HL-60/S4 (cell line): Measurements from ENCODE around the gene RDH11.
"Not testable (repeated sequence)": the region's sequence is repeated elsewhere in the genome, so short reads cannot be mapped to it uniquely, and the experiment has no call there.

Source experiments
- in situ Hi-C: fragments of 300-500 bp; cut with MboI; formaldehyde crosslinking; loops from 2 replicates; pipeline ENCODE4 v1.14.3; 2022; ENCODE audit warnings: low sequenced_read_pairs

RDH11 gene

DNA sequence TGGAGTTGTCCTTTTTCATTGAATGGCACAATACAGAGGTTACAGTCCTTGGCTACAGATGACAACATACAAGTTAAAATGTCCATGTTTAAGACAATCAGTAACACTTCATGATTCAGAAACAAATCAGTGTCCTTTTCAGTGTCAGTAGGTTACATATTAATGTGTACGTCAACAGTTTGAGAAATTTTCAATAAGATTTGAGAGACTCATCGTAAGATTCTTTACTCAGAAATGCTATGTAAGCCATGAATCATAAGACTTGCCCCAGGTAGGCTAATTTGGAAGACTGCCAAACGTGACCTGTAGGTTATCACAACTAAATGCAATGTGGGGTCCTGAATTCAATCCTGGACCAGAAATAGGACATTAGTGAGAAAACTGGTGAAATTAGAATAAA is 9.6 kb upstream of the RDH11 start:
- in situ Hi-C loops, result no loop called here

DNA sequence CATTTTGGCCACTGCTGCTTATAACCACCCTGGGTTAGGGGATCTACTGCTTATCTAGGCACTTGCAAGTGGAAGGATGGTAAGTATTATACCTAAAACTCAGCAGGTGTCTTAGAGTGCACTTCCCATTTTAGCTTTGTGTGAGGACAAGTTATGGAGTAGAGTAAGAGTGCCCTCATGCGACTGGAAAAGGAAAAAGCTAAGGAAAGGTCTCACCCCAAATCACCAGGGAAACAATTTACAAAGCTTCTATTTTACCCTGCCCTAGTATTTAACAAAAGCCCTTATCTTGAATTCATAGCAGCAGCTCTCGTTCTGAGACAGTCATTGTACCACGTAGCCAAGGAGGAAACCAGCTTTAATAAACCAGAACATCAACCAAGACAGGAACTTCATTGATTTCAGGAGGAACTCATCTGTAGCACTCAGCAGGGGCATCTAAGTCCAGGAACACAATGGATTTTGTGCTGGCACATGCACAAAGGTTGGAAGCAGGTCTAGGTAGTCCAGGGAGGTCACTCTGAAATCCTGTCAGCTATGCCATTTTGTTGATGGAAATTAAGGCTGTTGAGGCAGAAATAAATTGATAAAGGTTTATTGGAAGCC is 9.0 kb upstream of the RDH11 start:
- in situ Hi-C loops, result no loop called here

DNA sequence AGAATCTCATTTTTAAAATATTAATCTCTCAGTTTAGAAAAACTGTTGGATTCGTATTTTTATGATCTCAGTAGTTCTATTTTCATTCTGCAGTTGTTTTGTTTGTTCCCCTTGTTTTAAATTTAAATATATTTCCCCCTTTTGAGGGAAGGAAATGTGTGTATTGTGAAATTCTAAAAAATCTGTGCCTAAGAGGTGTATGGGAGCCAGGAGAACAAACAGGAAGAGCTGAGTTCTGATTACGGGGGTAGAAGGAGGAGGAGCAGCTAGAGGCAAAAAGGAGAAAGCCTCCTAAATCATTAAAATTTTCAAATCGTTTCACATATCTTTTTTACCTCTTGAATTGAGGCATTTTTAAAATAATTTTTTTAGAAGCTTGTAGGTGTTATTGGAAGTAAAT is 8.4 kb upstream of the RDH11 start:
- in situ Hi-C loops, result no loop called here

DNA sequence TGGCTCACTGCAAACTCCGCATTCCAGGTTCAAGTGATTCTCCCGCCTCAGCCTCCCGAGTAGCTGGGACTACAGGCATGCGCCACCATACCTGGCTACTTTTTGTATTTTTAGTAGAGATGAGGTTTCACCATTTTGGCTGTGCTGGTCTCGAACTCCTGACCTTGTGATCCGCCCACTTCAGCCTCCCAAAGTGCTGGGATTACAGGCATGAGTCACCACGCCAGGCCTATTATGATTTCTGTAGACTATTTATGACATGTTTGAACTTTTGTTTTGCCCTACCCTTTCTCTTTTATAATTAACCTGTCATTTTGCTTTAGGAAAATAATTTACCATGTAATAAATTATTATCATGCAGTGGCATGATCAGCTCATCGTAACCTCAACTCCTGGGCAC is 5.9 kb upstream of the RDH11 start, which contains the start of gene RDH12:
TSS of gene RDH12 (plus strand) at position 395 of the 400 bp plus-strand sequence. CDS start 20,757 bp downstream, outside the sequence.
- in situ Hi-C loops, result not testable (repeated sequence)

DNA sequence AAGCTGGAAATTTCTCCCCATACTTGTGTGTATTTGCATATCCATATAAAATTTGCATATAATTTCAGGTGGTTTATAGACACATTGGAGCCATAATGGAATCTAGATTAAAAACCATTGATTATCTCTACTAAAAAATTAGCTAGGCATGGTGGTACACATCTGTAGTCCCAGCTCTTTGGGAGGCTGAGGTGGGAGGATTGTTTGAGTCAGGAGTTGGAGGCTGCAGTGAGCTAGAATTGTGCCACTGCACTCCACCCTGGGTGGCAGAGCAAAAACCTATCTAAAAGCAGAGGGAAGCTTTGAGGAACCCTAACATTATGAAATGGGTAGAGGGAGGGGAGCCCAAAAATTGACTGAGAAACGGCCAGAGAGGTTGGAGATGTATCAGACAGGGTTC is 2.6 kb upstream of the RDH11 start:
- in situ Hi-C loops, result no loop called here

DNA sequence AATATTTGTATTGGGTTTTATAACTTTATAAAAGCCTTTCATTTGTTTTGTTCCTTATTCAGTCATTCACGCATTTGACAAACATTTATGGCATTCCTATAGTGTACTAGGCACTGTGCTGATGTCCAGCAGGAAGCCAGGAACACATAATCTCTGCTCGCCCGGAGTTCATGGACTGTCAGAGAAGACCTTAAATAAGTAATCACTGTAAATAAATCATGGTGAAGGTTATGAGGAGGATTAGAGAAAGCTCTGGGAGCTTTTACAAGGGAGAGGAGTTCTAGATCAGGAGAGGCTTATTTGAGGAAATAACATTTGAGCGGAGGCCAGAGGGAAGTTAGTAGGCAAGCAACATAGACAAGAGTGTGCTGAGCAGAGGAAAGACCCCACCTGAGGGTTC is 1.4 kb upstream of the RDH11 start:
- in situ Hi-C loops, result no loop called here

DNA sequence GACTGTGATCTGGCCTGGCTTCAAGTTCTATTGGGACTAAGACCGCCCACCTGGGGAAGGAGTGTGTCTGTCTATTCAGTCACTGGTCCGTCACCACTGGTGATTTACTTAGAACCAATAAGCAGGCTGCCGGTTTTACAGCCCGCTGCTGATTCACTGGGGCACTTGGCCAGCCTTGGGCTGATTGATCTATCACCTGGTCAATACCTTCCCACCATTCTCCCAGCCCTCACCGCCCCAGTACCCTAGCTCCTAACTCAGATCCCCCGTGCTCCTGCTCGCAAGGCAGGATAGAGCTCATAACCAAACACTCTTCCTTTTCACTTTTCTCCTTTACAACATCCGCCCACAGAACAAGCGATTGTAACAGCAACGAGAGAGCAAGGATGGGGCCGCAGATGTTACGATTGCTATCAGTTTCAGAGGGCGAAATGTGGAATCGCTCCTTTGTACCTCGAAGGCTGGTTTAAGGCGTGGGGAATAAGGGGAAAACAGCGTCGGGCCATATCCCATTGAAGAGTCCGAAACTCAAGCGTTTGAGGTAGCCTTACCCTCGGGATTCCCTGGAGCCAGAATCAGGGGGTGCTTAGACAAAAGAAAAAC is 672 bp downstream of the RDH11 start:
- in situ Hi-C loops, result no loop called here

DNA sequence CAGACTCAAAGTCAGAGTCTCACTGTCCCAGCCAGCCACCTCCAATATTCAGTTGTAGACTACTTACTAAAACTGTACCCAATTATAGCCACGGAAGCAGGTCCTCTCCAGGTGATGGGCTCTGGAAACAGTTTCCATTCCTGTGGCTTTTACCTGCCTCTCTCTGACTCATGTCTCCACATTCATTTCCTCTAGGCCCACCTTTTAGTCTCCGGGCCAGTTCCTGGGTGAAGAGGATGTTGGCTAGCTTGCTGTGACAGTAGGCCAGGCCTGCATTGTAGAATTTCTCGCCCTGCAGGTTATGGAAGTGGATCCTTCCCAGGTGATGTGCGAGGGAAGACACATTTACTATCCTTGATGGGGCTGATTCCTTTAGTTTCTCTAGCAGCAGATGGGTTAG is 5.6 kb downstream of the RDH11 start:
- in situ Hi-C loops, result no loop called here

DNA sequence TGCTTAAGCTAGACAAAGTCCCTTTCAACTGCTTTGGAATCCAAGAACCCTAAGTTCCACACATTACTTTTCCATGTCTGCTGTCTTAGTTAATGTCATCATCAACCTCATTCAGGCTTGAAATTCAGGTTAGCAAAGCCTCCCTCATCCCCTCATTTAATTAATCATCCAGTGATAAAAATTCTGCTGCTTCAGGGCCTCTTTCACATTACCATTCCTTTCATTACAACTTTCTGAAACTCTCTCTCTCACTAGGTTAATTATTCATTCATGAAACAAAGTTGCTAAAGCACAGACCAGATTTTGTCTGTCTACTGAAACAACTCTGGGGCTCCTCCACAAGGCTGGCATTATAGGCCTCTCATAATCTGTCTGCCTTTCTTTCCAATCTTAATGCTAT is 11.7 kb downstream of the RDH11 start:
- in situ Hi-C loops, result no loop called here

DNA sequence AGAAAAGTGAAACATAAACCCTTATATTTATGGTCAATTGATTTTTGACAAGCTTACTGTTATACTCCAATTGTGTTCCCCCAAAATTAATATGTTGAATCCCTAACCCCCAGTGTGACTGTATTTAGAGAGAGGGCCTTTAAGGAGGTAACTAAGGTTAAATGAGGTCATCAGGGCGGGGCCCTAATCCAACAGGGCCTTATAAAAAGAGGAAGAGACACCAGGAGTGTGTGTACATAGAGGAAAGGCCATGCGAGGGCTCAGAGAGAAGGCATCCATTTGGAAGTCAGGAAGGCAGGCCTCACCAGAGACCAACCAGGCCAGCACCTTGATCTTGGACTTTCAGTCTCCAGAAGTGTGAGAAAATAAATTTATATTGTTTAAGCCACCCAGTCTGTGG is 14.6 kb downstream of the RDH11 start:
- in situ Hi-C loops, result no loop called here

DNA sequence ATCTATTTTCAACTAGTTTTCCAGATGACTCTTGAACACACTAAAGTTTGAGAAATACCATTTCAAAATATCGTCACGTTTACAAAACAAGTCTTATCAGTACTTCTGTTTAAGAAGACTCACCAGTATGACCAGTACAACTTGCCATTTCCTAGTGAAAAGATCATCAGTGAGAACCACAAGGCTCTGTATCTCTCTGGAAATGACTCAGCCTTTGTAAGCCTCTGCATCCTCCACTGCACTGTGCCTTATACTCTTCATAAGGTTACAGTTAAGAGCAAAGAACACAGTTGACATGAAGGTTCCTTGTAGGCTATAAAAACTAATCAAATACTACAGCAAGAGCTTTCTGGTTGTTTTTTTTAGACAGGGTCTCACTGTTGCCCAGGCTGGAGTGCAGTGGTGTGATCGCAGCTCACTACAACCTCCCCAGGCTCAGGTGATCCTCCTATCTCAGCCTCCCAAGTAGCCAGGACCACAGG is 15.4 kb downstream of the RDH11 start:
- in situ Hi-C loops, result no loop called here

DNA sequence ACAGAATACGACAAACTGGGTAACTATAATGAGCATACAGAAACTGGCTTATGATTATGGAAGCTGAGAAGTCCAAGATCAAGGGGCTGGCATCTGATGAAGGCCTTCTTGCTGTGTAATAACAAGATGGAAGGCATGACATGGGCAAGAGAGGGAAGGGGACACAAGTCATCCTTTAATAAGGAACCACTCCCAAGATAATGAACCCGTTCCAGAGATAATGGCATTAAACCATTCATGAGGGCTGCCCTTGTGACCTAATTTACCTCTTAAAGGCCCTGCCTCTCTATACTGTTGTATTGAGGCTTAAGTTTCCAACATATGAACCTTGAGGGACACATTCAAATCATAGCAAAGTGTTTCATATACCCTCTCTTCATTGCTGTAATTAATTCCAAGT is 16.6 kb downstream of the RDH11 start:
- in situ Hi-C loops, result no loop called here

DNA sequence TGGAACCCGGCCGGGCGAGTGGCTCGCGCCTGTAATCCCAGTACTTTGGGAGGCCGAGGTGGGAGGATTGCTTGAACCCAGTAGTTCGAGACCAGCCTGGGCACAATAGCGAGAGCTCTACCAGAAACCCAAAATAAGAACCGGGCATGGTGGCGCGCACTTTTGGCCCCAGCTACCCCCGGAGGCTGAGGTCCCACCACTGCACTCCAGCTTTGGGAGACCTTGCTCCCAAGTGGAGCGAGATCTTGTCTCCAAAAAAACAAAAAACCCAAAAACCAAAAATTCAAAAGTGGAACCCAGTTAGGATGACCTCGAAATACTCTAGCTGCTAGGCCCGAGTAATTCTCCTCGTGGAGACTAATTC is 20.4 kb downstream of the RDH11 start:
- in situ Hi-C loops, result no loop called here

DNA sequence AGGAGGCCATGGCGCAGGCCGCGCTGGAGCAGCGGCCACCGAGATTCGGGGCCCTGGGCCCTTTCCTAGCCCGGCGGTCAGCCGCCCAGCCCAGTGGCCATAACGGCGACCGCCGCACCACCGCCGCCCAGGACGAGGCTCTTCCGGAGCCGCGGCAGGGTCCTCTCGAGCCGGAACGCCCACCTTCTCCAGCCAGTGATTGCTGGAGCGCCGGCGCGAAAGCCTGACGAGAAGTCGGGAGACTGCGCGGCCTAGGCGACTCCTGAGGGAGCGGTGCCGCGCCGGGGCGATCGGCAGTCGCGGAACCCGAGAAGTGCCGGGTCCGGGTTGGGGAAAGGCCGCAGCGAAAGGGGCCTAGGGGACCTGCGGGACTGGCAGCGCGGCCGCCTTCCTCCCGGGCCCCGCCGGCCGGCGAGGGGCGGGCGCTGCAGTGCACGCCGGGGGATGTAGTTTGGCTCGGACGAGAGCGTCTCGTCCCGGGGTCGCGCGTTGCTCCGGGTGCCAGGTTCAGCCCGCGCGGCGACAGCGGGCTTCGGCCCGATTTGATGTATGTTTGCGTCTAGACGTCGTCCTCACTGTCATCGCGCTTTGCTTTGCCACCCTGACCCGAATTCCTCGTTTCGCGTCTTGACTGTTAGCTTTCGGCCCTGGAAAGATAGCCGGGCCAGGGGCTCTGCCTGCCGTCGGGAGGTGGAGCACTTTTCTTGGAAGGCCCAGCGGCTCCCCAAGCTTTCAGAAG is 20.9 kb downstream of the RDH11 start, which contains the start of gene VTI1B:
TSS of gene VTI1B (minus strand) at position 153 of the 739 bp plus-strand sequence. CDS start at position 10, 143 bp downstream.
- in situ Hi-C loops, result no loop called here

DNA sequence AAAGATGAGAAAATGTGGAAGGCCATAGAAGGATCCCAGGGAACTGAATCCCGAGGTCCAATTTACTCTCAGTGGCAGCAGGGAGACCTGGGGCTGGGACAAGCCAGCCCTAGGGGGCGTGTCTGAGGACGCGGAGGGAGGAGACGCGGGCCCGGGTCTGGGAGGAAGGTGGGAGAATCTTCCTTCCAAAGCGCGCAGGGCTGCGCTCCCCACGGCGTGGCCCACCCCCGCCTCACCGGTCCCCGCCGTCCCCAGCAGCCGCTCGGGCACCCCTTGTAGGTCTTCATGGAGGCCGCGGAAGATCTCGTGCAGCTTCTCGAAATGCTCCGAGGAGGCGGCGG is 21.5 kb downstream of the RDH11 start:
- in situ Hi-C loops, result no loop called here

DNA sequence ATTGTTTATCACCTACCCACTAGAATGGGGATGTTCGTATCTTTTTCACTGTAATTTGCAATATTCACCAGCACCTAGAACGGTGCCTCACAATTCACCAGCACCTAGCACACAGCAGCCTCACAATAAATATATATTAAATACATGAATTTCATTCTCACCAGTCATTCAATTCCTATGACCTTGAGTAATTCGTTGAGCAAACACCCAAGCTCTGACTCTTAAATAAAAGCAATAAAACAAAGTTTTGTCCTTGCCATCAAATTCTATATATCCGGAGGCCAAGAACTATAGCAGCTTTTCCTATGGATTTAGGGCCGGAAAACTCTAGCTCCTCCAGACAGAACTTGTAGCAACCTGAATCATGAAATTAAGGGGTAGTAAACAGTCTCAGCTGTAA is 22.1 kb downstream of the RDH11 start:
- in situ Hi-C loops, result no loop called here

DNA sequence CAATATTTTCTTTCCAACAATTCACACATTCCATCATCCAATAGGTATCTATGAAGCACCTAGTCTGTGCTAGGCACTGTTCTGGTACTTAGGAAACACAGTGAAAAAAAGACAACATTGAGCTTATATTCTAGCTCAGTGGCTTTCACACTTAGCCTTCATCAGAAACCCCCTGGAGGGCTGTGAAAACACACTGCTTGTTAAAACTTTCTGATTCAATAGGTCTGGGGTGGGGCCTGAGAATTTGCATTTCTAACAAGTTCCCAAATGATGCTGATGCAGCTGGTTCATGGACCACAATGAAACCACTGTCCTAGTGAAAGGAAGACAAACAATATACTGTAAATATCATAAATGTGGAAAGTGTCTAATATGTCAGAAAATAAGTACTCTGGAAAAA is 27.0 kb downstream of the RDH11 start:
- in situ Hi-C loops, result no loop called here

DNA sequence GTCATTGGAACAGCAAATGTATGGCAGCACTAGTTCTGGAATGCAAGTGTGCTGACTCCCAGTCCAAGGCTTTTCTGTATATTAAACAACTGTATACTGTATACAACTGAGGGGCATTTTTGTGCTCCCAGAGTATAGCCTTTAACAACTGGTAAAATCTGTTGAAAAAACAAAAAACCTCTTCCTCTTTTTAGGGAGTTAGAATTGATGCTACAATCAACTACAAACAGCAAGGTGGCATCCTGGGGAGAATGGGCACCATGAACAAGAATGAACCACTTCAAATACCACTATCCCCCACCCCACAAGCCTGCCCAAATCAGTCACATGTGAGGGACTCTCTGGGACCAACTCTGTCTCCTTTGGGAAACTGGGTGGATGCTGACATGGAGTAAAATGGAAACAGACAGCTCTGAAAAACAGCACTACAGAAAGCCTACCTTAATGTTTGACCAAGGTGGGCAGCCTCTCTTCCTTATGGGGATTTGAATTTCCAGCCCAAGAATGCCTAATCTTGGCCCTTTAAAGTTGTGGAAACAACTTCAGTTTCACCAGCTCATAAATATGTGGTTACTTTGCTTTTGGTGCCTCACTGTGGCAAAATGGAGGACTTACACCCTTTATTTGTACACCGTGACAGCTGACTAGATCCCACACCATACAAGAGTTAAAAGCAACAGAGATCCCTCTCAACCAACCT is 28.7 kb downstream of the RDH11 start:
- in situ Hi-C loops, result no loop called here

DNA sequence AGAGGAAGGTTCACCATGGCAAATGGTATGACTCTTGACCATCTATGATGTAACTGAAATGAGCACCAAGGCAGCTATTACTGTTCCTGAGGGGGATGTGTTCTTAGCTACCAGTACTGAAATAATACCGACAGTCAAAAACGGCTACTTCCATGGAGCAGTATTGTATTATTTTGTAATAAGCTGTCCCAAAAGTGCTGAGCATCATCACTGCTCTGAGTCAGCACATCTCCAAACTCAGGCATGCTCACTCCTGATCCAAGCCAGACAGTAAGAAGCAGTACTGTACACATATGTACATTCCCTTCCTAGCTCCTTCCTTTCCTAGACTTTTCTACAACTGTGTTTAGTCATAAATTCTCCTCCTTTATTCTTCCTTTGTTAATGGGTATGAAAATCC is 29.7 kb downstream of the RDH11 start:
- in situ Hi-C loops, result no loop called here

DNA sequence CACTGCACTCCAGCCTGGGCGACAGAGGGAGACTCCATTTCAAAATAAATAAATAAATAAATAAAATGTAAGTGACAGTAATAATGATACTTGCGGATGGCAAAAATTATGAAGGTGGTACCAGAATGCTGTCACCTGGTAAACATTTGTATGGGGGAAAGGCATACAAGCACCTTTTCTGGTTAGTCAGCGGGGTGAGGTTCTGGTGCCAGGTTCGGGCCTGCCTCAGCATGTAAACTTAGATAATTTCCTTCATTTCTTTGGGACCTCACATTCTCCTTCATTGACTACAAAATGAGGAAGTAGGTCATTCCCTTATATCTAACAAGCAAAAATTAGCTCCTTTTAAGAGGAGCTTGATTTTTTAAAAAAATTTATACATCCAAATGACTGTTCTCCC is 31.9 kb downstream of the RDH11 start:
- in situ Hi-C loops, result no loop called here

DNA sequence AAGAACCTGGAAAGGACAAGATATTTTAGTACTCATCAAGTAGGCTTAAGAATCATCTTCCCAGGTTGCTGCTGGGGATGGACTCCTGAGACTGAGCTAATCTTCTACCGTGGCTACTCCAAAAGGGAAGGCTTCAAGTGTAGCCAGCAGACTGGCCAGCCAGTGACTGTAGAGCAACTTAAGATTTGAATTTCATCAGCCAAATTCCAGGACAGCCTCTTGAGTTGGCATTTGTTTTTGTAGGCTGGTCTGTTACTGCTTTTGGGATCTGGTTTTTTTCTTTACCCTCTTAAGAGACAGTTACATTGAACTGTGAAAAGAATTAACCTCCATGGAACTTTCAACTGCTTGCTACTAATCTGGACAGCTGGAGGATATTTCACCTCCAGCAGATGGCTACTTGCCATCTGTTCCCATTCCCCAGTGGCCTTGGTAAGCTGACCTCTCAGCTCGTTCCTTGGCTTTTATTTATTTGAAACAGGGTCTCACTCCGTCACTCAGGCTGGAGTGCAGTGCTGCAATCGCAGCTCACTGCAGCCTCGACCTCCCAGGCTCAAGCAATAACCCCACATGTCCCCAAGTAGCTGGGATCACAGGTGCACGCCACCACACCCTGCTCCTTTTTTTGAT is 41.8 kb downstream of the RDH11 start:
- in situ Hi-C loops, result no loop called here
